Adrenal gland (tissue), 12 donors: Measurements from ENCODE around the gene KAT6B. TPM values are rescaled to one million over a fixed set of nuclear protein-coding genes. Genes with fewer than 3 reads are reported as not detected.
A peak's percentile ranks its signal among the peaks of the same experiment; 100 is the strongest.

ENCODE experiments used
- DNase-seq, 7 donors: peaks; one replicate each; pipeline ENCODE4 v3.0.0-alpha.2; 2019 to 2020
- H3K27ac ChIP-seq, 5 donors: fragments of 200-600 bp; sonication (generic) in 4 of 5; 1 replicate in 3 of 5; 2 replicates in 2 of 5; pipeline versions ENCODE4 v1.5.1 to v1.8.0; 2016 to 2020; ENCODE audit warnings: mild to moderate bottlenecking in 1 of 5
- H3K27me3 ChIP-seq: fragments of 200-600 bp; 2 replicates; pipeline ENCODE4 v1.8.0; 2021
- H3K36me3 ChIP-seq, 2 donors: fragments of 200-600 bp; replicated peaks in 1 of 2; 1 replicate in 1 of 2; 2 replicates in 1 of 2; pipeline versions ENCODE4 v1.5.1 to v1.8.0; 2018 to 2022
- H3K4me1 ChIP-seq, 2 donors: fragments of 200-600 bp; replicated peaks in 1 of 2; 1 replicate in 1 of 2; 2 replicates in 1 of 2; pipeline versions ENCODE4 v1.5.1 to v1.8.0; 2018 to 2021
- H3K4me3 ChIP-seq, 4 donors: fragments of 200-600 bp; sonication (generic) in 3 of 4; one replicate each; pipeline ENCODE4 v1.5.1; 2016 to 2018
- H3K9me3 ChIP-seq, 3 donors: fragments of 200-600 bp; sonication (generic) in 1 of 3; replicated peaks in 1 of 3; 1 replicate in 2 of 3; 2 replicates in 1 of 3; pipeline versions ENCODE4 v1.5.1 to v1.8.0; 2016 to 2021
- POLR2A ChIP-seq, 2 donors: fragments of 450-650 bp; IDR thresholded peaks; one replicate each; pipeline ENCODE4 v1.6.1; 2017; ENCODE audit warnings: antibody characterized with exemption in 2 of 2, mild to moderate bottlenecking in 2 of 2, moderate library complexity in 1 of 2
- WGBS, 4 donors: extraction: QIAGEN DNeasy Blood & Tissue Kit in 2 of 4; methylation state at CpG; one replicate each; pipeline versions ENCODE4 v1.1.5 to v1.1.7; 2013 to 2017; 5-methylcytosine and 5-hydroxymethylcytosine counted together
- intact Hi-C, 2 donors: fragments of 100-400 bp; cut with DNase I; formaldehyde crosslinking; loops; one replicate each; pipeline versions ENCODE4 v1.14.1 to v1.15.0; 2022 to 2023
- polyA plus RNA-seq, 3 donors: library from polyadenylated mRNA; stranded (reverse); fragments of 200-250 nt in 2 of 3; fragments of 350-450 nt in 1 of 3; fragmentation: Illumina TruSeq in 1 of 3; extraction: RNeasy Lipid Tissue Mini Kit (QIAGEN cat#74804) in 1 of 3; gene quantifications; one replicate each; pipeline ENCODE4 v1.2.3, GENCODE V29; 2013 to 2014
- total RNA-seq, 9 donors: library from RNA; depleted of rRNA in 4 of 9; stranded (reverse); fragments of >200 nt in 4 of 9; fragments of 120-200 nt in 1 of 9; fragmentation: NEBNext Ultra II Directional in 1 of 9; extraction: Animal tissue kit (Norgen Biotek cat#: 25700) in 1 of 9; gene quantifications; one replicate each; pipeline versions ENCODE4 v1.1.0 to v1.2.4, GENCODE V29; 2013 to 2023
- TF ChIP-seq, protein P1 (sequence below), 6 experiments: fragments of 450-650 bp in 4 of 6; fragments of 200-600 bp in 2 of 6; sonication (generic) in 1 of 6; IDR thresholded peaks; 1 replicate in 5 of 6; 2 replicates in 1 of 6; pipeline versions ENCODE4 v1.5.1 to v1.8.0; 2016 to 2021; ENCODE audit warnings: antibody characterized with exemption in 6 of 6, mild to moderate bottlenecking in 2 of 6, moderate library complexity in 1 of 6
- donor health status: healthy with polysubstance abuse.
- donor health status: Bipolar disorder and iron deficiency.
- donor health status: DM: yes; HTN: yes; CAD: no.
- donor health status: DM: no; HTN: no; CAD: no.
- donor health status: DM: no; HTN: no; CAD: no.
- donor health status: DM: yes; HTN: yes; CAD: no.

KAT6B gene
- total and polyA plus RNA-seq, 12 donors = 6.0 to 50.2 (median 25.8) TPM

DNA sequence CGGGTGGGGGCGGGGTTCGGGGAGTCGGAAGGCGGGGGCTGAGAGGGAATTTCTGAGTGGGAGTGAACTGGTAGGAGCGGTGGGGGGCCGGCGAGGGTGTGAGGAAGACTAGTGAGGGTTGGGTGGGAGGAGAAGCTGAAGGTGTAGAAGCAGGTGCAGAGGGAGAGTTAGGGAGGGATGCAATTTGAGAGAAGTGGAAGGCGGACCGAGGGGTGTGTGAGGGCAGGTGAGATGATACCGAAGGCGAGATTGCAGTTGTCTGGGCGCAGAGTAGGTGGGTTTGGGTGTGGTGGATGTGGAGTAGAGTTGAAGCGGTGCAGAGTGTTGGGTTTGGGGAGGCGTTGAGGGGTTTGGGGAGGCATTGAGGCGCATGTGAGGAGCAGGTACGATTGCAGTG is 643 bp downstream of the KAT6B start:
- Histone ChIP-seq H3K27me3 (no peaks in the 10 kb centered on the region), H3K4me3 (peak overlapping the region in 2 of 4 donors; percentile 79 to 83), H3K27ac (peak overlapping the region in 2 of 5 donors; percentile 94 to 99), H3K4me1 (peaks cover 10 to 37% of the 10 kb centered on the region in 2 donors), H3K36me3 (no peaks in the 10 kb centered on the region), H3K9me3 (no peaks in the 10 kb centered on the region)
- intact Hi-C loops = no loop called here
- TF ChIP-seq POLR2A (IDR thresholded peaks at IDR 0.05) = no peak
- TF ChIP-seq, protein P1, sequence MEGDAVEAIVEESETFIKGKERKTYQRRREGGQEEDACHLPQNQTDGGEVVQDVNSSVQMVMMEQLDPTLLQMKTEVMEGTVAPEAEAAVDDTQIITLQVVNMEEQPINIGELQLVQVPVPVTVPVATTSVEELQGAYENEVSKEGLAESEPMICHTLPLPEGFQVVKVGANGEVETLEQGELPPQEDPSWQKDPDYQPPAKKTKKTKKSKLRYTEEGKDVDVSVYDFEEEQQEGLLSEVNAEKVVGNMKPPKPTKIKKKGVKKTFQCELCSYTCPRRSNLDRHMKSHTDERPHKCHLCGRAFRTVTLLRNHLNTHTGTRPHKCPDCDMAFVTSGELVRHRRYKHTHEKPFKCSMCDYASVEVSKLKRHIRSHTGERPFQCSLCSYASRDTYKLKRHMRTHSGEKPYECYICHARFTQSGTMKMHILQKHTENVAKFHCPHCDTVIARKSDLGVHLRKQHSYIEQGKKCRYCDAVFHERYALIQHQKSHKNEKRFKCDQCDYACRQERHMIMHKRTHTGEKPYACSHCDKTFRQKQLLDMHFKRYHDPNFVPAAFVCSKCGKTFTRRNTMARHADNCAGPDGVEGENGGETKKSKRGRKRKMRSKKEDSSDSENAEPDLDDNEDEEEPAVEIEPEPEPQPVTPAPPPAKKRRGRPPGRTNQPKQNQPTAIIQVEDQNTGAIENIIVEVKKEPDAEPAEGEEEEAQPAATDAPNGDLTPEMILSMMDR (IDR thresholded peaks at IDR 0.05) = no peak
- no peak for DNase-seq
- WGBS, 4 donors = 1 to 8% (median 5%) methylated on average over 17 of the region's 17 CpGs

DNA sequence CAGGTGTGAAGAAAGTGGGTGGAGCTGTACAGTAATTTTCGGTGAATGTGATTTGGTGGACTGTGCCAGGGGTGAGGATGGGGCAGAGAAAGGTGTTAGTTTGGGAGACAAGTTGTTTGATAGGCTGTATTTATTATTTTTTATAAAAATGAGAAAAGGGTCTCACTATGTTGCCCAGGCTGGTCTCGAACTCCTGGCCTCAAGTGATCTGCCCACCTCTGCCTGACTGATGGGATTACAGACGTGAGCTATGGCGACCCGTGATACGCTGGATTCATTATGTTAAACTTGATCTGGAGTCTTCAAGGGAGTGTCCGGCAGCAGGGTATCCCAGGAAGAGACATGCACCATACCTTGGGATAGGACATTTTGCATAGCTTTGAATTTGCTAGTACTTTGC is 1.3 kb downstream of the KAT6B start:
- Histone ChIP-seq H3K27me3 (no peaks in the 10 kb centered on the region), H3K4me1 (peaks cover 3 to 35% of the 10 kb centered on the region in 2 donors), H3K9me3 (no peaks in the 10 kb centered on the region), H3K4me3 (peak overlapping the region in 1 of 4 donors; percentile 83), H3K27ac (peak overlapping the region in 1 of 5 donors; percentile 99), H3K36me3 (no peaks in the 10 kb centered on the region)
- WGBS, 4 donors = 85 to 87% (median 86%) methylated on average over 7 of the region's 7 CpGs
- TF ChIP-seq, protein P1 (IDR thresholded peaks at IDR 0.05) = no peak
- no peak for TF ChIP-seq POLR2A (IDR thresholded peaks at IDR 0.05)
- DNase-seq = no peak
- intact Hi-C loops = no loop called here

DNA sequence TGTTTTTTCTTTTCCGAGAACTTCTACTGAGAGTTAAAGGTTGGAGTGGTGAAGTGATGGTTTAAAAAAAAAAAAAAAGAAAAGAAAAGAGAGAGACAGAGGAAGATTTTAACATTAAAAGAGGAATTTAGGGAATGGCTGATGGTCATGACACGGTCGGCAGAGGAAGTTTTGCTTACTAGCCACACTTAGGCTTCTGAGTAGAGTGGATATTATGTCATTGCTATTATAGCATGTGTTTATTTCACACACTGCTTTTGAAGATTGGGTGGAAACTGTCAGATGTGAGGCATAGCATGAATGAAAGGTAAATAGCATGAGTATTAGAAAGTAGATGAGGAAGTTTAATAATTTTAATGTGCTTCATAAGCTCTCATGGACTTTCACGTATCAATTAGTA is 2.5 kb downstream of the KAT6B start:
- TF ChIP-seq, protein P1 (IDR thresholded peaks at IDR 0.05) = no peak
- TF ChIP-seq POLR2A (IDR thresholded peaks at IDR 0.05) = no peak
- Histone ChIP-seq H3K36me3 (no peaks in the 10 kb centered on the region), H3K27ac (no peak overlapping the region), H3K4me1 (peaks cover 0 to 39% of the 10 kb centered on the region in 2 donors), H3K9me3 (no peaks in the 10 kb centered on the region), H3K4me3 (no peak overlapping the region), H3K27me3 (no peaks in the 10 kb centered on the region)
- no peak for DNase-seq
- intact Hi-C loops = no loop called here
- 69 to 78% (median 77%) methylated on average over 4 of the region's 4 CpGs for WGBS, 4 donors

DNA sequence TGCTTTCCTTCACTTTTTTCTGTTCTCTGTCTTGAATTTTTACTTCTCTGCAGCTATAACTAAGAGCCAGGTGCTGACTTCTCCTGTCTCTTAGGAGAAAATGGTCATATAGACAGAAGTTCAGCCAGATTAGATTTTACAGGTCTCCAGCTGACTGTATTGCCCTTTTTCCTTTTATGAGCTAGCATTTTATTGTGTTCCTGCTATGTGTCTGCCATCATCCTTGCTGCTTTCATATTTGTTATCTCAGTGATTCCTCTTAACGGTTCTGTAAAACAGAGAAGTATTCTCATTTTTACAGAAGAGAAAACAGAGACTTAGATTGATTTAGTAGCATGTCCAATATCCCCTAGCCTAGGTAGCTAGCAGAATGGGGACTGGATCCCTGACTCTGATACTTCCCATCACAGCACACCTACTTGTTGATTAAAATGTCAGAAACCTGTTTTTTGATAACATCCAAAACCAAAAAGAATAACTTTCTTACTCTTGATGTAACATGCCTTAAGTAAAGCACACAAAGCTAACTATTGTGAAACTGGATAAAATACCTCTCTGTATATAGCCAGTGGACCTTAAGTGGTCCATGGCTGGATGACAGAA is 5.2 kb downstream of the KAT6B start:
- Histone ChIP-seq H3K9me3 (no peaks in the 10 kb centered on the region), H3K4me3 (no peak overlapping the region), H3K36me3 (no peaks in the 10 kb centered on the region), H3K4me1 (peaks cover 7 to 35% of the 10 kb centered on the region in 2 donors), H3K27me3 (no peaks in the 10 kb centered on the region), H3K27ac (no peak overlapping the region)
- no peak for DNase-seq
- no peak for TF ChIP-seq POLR2A (IDR thresholded peaks at IDR 0.05)
- TF ChIP-seq, protein P1 (IDR thresholded peaks at IDR 0.05) = no peak
- 11 to 28% (median 25%) methylated on average over 1 of the region's 1 CpG for WGBS, 4 donors
- intact Hi-C loops = no loop called here
